GM10266 (cell line): ENCODE data around the gene GPX3.

Experiments
- DNase-seq: peaks from one replicate; pipeline ENCODE4 v3.0.0; 2012; ENCODE audit errors: extremely low spot score
- TF ChIP-seq, protein P1 (sequence below): IDR thresholded peaks from 2 replicates; pipeline ENCODE4 v1.5.1; 2012; ENCODE audit warnings: mild to moderate bottlenecking, low read depth; ENCODE audit not compliant: control insufficient read depth, insufficient read depth; ENCODE audit errors: missing control alignments

The GPX3 gene

GRCh38 chr5:151048526-151048925 lies 28.1 kb downstream of the GPX3 start:
- TF ChIP-seq, protein P1, sequence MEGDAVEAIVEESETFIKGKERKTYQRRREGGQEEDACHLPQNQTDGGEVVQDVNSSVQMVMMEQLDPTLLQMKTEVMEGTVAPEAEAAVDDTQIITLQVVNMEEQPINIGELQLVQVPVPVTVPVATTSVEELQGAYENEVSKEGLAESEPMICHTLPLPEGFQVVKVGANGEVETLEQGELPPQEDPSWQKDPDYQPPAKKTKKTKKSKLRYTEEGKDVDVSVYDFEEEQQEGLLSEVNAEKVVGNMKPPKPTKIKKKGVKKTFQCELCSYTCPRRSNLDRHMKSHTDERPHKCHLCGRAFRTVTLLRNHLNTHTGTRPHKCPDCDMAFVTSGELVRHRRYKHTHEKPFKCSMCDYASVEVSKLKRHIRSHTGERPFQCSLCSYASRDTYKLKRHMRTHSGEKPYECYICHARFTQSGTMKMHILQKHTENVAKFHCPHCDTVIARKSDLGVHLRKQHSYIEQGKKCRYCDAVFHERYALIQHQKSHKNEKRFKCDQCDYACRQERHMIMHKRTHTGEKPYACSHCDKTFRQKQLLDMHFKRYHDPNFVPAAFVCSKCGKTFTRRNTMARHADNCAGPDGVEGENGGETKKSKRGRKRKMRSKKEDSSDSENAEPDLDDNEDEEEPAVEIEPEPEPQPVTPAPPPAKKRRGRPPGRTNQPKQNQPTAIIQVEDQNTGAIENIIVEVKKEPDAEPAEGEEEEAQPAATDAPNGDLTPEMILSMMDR = no peak
- no peak for DNase-seq

DNA sequence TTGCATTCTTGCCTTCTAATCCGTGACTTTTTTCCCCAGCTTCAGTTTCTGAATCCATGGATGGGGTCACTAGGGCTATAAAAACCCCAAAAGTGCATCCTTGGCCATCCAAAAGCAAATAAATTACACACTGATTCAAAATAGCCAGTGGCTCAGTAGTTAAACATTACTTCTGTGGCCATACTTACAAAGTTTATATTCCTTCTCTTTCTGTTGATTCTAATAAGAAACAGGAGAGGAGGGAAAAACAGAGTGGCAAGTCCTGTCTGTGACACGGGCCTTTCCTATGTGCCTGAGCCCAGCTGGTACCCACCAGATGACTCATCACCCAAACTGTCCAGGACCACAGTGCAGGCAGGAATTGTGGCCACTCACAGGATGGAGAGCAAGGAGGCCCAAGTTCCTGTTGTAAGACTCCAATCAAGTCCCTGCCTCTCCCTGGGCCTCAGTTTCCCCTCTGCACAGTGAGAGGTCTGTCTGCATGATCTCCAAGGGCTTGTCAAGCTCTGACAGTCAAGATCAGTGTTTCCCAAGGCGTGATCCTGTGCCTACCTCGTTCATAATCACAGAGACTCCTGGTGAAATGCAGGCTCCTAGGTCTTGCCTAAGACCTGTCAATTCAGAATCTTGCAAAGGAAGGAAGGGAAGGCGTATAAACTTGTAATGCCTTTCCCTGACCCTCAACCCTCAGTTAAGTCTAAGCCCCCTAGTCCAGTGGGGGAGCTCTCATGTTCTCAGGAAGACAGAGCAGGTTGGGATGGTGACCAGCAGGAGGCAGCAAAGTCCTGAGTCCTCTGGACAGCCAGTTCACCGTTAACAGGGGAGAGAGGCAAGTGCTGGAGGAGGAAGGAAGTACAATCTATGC lies 30.9 kb downstream of the GPX3 start:
- peak; percentile 75 for DNase-seq
- TF ChIP-seq, protein P1 = peak; percentile 82

- no peak for DNase-seq
- TF ChIP-seq, protein P1 = no peak
These were observed 31.7 kb downstream of the GPX3 start for GRCh38 chr5:151051931-151052608.

DNA sequence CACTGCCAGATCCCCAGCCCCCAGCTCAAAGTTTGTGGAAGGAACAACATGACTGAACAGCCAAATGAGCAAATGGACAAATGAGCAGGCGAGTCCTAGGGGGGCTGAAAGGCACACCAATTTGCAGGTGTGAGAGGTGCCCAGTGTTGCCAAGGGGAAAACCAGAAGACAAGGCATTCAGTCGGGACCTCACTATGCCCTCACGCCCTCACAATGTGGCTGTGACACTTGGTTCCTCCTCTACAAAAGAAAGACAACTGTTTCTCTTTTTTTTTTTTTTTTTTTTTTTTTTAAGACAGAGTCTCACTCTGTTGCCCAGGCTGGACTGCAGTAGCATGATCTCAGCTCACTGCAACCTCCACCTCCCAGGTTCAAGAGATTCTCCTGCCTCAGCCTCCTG lies 32.4 kb downstream of the GPX3 start:
- no peak for DNase-seq
- TF ChIP-seq, protein P1 = no peak

DNA sequence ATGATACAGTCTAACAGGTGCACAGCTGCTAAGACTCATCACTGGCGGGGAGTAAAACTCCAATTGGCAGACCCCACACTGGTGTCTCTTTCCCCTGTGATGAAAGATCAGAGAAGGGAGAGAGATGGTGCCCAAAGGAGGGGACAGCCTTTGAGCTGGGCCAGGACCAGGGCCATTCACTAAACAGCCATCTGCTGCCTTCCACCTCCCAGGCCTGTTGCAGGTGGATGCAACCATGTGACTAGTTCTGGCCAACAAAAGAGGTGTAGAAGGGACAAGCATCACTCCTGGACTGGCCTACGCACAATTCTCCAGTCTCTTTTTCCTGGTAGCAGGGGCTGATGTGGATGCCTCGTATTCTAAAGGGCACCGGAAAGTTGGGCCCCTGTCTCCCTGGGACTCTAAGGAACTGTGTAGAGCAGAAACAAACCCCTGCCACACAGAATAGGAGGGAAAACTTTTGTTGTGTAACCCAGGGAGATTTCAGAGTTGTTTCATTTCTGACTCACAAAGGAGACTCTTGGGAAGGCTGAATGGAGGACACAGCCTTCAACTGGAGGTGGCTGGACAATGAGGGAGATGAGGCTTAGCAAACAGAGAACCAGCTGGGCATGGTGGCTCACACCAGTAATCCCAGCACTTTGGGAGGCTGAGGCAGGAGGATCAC lies 33.5 kb downstream of the GPX3 start:
- TF ChIP-seq, protein P1 = no peak
- DNase-seq = no peak

GRCh38 chr5:151054709-151055108 lies 34.3 kb downstream of the GPX3 start:
- DNase-seq = no peak
- TF ChIP-seq, protein P1 = no peak
